SH-SY5Y (cell line): Measurements from ENCODE around the gene PTCH1.

Experiments
- GATA2 ChIP-seq: IDR thresholded peaks from 2 replicates; pipeline ENCODE4 v1.6.1; 2011; ENCODE audit warnings: mild to moderate bottlenecking, low read depth, low read length
- GATA3 ChIP-seq: IDR thresholded peaks from 2 replicates; pipeline ENCODE4 v1.6.1; 2011; ENCODE audit warnings: low read depth, mild to moderate bottlenecking, low read length, moderate library complexity

DNA sequence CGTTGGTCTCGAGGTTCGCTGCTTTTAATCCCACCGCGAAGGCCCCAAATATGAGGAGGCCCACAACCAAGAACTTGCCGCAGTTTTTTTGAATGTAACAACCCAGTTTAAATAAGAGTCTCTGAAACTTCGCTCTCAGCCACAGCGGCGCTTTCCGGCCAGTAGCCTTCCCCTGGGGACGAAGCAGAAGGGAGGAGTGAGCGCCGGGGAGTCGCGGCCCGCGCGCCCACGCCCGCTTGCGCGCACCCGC lies 10.4 kb downstream of the PTCH1 start:
- TF ChIP-seq GATA3 (no peak), GATA2 (no peak)
